ENCODE measurements around the gene PCNT.
A peak's percentile ranks its signal among the peaks of the same experiment; 100 is the strongest.
"Not testable (repeated sequence)": the region's sequence is repeated elsewhere in the genome, so short reads cannot be mapped to it uniquely, and the experiment has no call there.

The PCNT gene

DNA sequence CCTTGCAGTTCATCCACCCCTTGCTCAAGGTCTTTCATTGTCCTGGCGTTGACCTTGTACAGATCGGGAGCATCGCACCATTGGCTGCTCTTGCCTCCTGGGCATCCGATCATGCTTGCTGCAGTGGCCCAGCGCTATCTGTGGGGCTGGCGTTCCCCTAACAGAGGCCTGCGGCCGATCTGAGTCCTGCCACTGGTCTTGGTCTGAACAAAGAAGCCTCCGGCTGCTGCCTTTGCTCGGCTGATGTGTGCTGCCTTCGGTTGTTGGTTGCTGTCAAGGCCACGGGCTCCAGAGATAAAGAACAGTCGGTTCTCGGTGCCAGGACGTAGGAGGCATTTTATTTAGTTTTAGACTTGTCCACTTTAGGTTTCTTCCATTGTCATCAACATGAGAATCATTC lies 39.0 kb downstream of the PCNT start:
- no peak for DNase-seq

DNA sequence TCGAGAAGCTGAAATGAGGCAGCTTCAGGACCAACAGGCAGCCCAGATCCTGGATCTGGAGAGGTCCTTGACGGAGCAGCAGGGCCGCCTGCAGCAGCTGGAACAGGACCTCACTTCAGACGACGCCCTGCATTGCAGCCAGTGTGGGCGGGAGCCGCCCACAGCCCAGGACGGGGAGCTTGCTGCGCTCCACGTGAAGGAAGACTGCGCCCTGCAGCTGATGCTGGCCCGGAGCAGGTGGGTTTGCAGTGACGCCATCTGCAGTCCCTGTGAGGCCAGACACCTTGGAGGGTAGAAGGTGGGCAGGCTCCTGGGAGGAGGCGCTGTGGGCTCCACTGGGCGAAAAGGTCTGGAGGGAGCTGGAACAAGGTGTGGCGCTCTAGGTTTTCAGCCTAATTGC lies 39.7 kb downstream of the PCNT start:
- DNase-seq: no peak

DNA sequence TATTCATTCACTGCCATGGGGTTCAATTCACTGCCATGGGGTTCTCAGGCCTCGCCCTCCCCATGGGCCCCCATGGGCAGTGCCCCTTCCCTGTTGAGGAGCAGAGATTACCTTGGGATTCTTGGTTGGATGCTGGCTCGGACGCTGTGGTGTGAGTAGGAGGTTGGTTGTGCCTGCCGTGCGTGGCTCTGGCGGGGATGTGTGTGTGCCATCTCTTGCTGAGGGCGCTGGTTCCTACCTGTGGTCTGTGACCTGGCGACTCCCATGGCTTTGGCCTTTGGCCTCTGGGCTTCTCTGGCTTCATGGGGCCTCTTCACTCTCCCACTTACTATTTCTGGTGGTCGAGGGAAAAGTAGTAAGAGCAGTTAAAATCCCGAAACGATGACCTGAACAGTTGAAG lies 42.1 kb downstream of the PCNT start:
- DNase-seq: no peak

DNA sequence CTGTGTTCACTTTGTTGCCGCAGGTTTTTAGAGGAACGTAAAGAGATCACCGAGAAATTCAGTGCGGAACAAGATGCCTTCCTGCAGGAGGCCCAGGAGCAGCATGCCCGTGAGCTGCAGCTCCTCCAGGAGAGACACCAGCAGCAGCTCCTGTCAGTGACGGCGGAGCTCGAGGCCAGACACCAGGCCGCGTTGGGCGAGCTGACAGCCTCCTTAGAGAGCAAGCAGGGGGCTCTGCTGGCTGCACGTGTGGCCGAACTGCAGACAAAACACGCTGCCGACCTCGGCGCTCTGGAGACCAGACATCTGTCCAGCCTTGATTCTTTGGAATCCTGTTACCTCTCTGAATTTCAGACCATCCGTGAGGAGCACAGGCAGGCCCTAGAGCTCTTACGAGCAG lies 42.6 kb downstream of the PCNT start:
- DNase-seq: no peak

DNA sequence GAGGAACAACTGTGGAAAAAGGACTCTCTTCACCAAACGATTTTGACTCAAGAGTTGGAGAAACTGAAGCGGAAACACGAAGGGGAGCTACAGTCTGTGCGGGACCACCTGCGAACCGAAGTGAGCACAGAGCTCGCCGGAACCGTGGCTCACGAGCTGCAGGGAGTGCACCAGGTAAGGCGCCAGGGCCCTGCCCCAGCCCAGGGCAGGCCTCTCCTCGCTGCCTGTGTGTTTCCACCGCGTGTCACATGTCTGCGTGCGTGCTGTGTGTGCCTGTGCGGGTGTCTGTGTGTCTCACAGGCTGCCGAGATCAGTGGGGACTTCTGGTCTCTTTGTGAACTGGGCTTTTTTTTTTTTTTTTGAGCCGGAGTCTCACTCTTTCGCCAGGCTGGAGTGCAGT lies 43.0 kb downstream of the PCNT start:
- no peak for DNase-seq

DNA sequence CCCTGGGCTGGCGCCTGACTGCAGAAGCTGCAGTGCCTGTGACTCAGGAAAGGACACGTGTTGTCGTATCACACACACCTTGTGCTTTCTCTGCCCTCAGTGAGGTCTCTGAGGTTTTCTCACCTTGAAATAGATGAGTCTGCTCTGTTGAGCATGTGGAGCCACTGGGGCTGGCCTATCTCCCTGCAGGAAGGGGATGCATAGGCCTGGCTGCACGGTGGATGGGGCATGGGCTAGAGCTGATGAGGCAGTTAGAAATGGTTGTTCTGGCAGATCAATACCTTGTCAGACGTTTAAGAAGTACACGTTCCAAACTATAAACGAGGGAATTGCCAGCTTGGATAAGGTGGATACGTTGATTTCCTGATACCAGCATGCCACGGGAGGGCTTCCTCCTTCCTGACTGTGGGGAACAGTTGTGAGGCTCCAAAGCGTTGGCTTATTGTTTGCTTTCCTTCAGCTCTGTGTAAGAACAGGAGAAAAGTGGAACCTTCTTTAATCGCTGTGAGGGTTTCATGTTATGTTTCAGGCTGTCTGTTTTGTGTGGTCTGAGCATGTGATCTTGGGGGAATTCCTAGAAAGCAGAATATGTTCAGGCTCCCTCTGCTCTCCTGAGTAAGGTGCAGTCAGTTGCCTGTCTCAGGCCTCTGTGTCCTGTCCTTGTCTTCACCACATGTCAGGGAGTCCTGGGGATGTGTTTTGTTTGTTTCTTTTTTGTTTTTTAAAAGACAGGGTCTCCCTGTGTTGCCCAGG lies 44.8 kb downstream of the PCNT start:
- DNase-seq: peak; percentile 31 to 63 (median 52)

DNA sequence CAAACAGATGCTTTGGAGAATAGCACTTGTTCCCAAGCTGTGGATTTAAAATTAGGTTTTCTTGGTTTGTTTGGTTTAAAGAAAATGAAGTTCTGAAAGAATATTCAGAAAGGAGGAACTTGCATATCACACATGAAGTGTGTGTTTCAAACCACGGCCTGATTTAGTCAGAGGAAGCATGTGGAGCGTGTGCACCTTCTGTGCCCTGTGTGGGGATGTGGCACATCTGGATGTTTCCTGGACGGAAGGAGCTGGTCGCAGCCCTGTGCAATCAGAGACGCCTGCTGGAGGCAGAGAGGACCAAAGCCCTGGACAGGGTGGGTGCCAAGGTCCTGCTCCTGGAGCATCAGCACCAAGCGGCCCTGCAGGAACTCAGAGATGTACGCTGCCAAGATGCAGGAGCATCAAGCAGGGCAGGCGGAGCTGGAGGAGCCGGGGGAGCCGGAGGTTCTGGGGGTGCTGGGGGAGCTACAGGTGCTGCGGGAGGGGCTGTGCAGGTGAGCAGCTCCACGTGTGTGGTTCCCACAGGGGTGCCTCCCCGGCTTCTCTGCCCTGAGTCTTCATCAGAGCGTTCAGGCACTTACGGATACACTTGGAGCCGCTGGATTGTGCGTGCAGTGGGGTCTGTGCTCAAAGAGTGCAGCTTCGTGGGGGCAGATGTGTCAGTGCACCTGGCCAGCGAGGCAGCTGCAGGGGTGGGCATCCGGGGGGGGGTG lies 45.7 kb downstream of the PCNT start:
- peak; percentile 22 to 65 (median 45) for DNase-seq

DNA sequence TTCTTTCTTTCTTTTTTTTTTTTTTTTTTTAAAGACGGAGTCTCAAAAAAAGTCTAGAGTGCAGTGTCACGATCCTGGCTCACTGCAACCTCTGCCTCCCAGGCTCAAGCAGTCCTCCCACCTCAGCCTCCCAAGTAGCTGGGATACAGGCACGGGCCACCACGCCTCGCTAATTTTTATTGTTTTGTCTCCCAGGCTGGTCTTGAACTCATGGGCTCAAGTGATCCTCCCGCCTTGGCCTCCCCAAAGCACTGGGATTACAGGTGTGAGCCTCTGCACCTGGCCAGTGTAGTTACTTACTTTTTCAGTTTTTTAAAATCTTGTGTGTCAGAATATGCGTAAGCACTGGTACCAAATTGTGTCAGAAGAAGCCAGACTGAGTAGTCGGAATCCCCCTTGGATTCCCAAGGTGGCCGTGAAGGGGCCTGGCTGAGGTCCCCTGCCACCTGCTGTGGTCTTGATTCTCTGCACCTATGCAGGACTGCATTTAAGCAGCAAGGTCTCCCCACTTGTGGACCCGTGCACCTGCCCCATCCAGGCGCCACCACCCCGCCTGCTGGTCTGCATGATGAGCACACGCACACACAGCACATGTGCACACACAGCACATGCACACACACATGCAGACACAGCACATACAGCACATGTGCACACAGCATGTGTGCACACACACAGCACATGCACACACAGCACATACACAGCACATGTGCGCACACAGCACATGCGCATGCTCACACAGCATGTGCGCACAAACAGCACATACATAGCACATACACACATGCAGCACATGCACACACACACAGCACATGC lies 47.5 kb downstream of the PCNT start:
- DNase-seq: no peak

DNA sequence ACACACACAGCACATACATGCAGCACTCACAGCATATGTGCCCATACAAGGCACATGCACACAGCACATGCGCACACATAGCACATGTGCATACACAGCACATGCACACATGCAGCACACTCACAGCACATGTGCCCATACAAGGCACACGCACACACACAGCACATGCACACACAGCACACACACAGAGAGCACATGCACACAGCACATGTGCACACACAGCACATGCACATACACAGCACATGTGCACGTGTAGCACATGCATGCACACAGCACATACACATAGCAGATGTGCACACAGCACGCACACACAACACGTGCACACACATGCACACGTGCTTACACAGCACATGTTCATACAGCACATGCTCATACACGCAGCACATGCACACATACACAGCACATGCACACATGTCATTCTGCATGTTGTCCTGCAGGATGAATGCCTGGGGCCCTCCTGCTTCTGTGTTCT lies 48.1 kb downstream of the PCNT start:
- DNase-seq: no peak

DNA sequence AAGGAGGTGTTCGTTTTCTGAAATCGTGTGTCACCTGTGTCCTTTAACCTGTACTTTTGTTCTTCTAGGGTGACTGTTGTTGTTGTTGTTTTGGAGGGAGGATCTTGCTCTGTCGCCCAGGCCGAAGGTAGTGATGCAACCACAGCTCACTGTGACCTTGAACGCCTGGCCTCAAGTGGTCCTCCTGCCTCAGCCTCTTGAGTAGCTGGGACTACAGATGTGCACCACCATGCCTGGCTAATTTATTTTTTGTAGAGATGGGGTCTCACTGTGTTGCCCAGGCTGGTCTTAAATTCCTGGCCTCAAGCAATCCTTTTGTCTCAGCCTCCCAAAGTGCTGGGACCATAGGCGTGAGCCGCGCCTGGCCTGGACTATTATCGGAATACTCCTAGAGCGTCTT lies 49.0 kb downstream of the PCNT start:
- not testable (repeated sequence) for DNase-seq

DNA sequence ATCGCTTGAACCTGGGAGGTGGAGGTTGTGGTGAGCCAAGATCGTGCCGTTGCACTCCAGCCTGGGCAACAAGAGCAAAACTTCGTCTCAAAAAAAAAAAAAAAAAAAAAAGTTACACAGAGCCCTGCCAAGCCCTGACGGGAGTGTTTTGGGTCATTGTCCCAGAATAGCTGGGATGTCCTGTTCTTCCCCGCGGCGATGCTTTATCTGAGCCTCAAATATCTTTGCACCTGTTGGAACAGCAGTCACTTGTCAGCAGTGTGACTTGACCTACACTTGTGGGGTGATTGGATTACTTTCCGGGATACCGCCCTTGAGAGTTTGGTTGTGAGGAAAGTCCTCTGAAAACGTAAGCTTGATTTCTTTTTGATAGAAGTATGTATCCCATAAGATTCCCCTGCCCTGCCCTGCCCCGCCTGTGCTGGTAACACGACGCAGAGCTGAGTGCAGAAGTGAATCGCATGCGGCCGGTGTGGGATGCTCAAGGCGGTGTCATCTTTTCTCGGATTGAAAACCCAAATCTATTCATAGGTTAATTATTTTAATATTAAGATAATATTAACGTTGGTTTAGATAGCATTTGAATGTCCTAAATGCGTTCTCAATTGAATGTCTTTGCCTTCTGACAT lies 50.9 kb downstream of the PCNT start:
- DNase-seq: no peak

DNA sequence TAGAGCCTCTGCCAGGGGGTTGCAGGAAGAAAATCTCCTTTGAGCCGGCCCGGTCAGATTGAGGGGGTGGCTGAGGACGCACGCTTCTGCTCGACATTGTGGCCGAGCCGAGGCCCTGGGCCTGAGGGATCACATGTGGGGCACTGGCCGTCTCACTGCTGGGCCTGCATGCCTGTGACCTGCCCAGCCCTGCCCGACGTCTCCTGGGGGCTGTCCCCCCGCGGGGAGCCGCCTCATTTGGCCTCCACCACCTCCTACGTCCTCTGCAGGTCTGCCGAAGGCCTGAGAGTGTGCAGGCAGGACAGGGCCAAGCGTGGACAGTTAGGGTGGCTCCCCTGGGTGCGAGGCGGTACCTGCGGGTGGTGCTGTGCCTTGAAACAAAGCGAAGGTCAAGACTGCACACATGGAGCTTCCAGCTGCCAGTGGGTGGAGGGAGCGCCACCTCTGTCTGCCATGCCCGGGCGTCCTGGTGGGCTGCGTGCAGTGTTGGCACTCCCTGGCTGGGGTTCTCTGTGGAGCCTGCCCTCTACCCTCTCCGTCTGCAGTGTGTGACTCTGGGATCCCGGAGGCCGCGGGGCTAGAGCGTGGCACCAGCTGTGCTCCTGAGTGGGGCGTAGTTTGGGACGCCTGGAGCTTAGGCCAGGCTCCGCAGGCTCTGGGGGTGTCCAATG lies 51.7 kb downstream of the PCNT start:
- no peak for DNase-seq

DNA sequence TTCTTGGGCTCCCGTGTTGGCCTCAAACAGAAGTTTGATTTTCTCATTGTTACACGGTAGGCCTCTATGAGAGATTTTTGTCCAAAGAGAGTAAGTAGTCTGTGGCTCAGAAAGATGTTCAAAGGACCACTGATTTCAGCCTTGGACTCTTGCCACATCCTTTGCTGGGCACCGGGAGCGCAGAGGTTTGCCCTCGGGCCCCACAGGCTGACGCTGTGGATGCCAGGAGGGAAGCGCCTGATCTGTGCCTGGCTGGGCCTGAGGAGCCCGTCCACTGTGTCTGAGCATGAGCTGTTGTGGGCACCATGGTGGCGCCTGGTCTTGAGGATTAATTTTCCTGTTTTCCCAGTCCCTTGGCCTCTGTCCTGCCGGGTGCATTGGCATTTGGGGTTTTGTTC lies 52.3 kb downstream of the PCNT start:
- DNase-seq: no peak

DNA sequence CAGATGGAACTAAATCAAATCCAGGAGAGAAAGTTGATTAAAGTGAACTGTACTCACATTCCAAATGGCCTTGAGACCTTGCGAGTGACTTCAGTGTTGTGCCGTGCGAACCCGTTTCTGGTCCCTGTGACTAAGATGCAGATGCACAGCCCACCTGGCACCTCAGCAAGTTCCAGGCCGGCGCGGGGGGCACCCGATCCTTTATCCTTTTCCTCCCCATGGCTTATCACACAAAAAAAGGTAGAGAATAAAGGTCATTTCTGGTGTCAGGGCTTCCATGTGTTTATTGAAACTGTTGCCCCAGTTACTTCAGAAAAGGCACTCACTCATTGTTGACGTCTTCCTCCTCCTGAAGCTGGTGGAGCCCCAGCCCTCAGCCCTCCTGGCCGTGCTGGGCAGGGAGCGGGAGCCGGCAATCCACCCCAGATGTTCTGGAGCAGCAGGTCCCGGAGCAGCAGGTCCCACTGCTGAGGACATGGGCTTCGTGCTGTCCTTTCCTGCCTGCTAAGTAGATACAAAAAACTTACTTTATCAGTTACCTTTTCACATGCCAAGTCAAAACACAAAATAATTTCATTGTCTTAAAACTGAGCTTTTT lies 53.0 kb downstream of the PCNT start:
- DNase-seq: no peak

DNA sequence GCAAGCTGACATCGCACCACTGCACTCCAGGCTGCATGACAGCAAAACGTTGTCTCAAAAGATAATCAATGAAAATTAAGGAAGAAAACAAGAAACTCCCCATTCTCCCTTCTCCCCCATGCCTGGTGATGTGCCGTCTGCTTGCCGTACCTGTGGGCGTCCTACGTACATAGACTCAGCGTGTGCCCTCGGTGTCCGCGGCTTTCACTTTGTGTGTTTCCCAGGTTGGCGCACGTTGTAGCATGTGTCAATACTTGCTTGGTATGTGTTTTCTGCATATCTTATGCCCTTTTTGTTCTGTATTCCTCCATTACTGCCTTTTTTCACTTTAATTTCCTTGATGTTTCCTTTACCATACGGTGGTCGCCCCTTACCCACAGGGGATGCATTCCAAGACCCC lies 53.8 kb downstream of the PCNT start:
- no peak for DNase-seq

DNA sequence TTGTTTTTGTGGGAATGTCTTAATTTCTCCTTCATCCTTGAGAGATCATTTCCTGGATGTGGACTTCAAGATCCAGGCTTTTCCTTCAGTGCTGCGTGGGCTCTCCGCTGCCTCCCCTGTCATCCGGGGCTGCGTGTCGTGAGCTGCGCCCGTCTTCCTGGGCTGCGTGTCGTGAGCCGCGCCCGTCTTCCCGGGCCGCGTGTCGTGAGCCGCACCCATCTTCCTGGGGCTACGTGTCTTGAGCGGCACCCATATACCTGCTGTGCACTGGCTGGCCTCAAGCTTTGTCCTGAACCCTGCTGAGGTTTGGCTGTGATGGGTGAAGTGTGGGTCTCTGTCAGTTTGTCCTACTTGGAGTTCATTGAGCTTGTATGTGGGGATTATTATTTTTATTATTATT lies 55.1 kb downstream of the PCNT start:
- no peak for DNase-seq

DNA sequence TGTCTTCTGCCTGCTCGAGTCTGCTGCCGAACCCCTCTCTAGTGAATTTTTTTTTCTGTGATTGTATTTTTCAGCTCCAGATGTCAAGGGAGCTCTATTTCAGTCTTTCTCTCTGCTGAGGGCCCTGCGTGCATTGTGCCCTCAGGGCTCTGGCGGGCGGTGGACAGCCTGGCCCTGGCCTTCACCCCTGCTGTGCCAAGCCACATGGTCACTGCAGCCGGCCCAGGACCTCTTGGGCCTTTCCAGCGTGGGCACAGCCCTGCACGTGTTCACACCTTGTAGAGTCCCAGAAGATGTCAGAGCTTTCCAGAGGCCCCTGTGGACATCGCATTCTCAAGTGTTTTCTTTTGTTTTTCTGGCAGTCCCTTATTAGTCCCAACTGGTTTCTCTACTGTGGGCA lies 55.7 kb downstream of the PCNT start:
- no peak for DNase-seq

DNA sequence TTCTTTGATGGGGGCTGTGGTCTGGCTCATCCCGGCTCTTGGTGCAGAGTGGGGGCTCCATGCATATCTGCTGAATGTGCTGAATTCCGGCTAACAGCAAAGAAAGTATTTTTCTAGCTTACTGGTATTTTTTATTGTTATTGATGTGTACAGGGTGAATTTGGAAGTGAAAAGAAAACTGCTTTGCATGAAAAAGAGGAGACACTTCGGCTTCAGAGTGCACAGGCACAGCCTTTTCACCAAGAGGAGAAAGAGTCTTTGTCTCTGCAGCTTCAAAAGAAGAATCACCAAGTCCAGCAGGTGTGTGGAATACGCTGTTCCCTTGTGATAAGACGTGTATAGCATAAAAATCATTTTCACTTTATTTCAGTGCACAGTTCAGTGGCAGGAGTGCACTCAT lies 57.6 kb downstream of the PCNT start:
- no peak for DNase-seq

DNA sequence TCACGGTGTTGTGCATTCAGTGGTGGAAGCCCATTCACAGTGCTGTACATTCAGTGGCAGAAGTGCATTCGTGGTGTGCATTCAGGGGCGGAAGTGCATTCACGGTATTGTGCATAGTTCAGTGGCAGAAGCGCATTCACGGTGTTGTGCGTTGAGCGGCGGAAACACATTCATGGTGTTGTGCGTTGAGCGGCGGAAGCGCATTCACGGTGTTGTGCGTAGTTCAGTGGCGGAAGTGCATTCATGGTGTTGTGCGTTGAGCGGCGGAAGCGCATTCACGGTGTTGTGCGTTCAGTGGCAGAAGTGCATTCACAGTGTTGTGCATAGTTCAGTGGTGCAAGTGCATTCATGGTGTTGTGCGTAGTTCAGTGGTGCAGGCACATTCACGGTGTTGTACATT lies 60.6 kb downstream of the PCNT start:
- DNase-seq: no peak

DNA sequence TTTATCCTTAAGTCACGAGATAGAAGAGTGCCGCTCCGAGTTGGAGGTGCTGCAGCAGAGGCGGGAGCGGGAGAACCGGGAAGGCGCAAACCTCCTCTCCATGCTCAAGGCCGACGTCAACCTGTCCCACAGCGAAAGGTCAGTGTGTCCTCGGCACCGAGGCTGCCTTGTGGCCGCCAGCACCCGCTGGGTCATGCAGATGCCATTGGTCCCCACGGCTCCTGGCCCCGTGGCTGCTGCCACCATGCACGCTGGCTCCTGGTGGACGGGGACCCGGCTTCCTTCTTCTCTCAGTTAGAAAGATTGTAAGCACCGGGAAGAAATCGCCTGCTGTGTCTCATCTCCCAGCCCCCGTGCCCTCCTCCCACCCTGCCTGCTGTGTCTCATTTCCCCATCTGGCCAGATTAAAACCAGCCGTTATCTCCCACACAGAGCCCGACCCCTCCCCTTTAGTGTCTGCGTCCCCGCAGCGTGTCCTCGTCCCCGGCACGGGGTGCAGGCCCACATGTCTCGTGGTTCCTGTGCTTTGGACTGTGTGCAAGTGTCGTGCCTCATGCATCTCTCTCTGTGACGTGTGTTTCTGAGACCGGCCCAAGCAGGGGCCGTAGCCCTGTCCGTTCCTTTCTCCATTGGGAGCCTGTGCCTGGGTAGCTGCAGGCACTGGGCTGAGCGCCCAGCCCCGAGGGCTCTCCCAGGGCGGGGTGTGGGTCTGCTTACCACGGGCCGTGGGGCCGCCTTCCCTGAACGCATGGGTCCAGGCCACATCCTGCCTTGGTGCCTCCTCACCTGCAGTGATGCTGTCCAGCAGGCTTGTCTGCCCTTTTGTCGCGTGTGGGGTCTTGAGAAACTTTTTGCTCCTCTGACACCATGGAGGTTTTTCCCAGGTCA lies 62.1 kb downstream of the PCNT start:
- DNase-seq: no peak

DNA sequence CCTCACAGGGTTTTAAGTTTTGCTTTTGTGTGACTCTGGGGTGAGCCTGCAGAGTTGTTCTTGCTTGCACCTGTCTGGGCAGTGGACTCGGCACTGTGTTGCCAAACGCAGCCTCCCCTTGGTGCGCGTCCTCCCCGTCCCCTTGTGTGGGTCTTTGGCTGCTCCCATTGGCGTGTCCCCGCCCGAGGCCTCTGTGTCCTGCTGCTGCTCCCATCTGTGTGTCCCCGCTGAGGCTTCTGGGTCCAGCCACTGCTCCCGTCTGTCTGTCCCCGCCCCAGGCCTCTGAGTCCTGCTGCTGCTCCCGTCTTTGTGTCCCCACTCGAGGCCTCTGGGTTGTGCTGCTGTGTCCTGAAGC lies 62.8 kb downstream of the PCNT start:
- DNase-seq: no peak
